NCI-H2081 (cell line): ENCODE measurements around the gene MICAL3.

ENCODE experiments used
- DNase-seq, 2 experiments: peaks; one replicate each; lab custom pipeline; 2025; lab: John Stamatoyannopoulos, UW

The MICAL3 gene

DNA sequence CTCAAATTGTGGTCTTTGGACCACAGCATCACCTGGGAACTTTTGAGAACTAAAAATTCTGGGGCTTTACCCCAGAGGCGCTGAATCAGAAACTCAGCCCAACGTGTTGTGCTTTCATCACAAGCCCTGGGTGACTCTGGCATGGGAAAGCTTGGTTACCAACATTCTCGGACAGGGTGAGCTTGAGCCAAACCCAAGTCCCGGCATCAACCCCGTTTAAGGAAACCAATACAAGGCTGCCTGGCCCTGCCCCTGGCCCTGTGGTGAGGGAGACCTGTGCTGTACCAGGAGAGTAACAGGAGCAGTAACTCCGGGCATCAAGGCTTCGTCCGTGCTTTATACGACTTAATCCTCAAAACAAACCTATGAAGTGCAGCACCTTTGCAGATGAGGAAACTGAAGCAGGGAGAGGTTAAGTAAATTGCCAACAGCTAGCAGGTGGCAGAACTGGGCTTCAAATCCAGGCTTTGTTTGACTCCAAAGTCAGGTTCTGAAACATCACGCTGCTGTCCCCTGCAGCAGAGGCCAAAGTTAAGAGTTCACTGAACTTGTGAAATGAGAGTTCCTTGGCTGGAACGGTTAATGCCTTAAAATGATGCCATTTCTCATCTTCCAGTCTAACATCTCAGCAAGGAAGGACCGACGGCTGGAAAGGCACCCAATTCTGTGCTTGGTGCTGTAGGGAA is 186.0 kb downstream of the MICAL3 start:
- no peak for DNase-seq

DNA sequence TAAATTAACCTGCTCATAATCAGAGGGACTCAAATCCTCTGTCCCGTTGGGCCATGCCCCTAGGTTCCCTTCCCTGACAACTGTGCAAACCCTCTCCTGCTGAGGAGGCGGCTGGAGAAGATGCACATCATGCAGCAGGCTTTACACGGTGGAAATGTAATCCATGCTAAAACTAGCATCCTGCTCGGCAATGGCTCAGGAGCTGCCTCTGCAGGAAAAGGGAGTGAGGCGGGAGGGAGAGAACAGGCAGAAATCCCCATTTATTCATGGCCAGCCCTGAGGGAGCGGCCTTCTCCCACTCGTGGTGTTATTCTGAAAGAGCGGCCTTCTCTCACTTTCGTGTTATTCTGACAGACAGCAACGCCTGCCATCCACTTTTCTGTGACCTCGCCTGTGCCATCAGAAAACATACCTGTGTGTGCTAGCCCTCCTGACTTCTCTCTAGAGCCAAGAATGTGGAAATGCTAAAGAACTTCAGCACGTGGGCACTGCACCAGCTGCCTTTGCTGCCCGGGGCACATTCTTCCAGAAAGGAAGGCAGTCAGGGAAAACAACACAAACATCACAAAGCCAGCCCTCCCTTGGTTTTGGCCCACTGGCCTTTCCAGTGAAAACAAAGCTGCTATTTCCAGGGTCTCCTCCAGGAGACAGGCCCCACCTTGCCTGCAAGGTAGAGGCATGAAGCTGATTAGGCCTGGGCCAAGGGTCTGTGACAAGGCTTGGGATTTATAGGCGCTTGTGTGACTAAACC is 187.2 kb downstream of the MICAL3 start:
- DNase-seq: no peak

DNA sequence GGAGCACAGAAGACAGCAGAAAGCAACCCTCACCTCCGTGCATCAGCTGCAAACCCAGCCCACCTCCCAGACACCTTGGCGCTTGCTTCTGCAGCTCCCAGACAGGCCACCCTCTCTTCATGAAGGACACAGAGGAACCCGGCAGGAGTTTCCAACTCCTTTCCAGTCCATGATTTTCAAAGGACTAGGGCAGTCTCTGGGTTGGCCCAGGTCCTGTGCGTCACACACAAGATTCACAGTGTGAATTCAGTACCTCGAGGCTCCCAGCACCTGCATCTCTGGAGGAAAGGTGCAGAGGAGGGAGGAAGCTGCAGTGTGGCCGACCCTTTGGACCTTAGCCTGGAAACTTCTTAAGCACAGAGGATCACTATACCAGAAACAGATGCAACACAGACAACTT is 189.1 kb downstream of the MICAL3 start:
- DNase-seq: no peak

DNA sequence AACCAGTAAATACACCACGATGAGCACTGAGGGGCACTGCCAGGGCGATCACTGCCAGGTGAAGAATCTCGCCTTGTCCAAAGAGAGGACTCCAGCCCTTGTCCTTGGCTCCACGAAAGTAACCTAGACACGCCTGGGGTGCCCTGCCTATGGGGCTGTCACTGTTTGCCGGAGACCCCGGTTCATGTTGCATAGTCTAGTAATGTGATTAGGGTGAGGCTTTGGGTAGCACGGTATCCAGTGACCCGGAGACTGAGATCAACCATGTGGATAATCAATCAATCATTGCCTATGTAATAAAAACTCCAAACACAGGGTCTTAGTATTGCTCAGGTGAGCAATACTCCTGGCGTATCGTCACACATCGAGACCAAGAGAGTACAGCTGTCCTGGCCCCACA is 190.9 kb downstream of the MICAL3 start:
- no peak for DNase-seq

DNA sequence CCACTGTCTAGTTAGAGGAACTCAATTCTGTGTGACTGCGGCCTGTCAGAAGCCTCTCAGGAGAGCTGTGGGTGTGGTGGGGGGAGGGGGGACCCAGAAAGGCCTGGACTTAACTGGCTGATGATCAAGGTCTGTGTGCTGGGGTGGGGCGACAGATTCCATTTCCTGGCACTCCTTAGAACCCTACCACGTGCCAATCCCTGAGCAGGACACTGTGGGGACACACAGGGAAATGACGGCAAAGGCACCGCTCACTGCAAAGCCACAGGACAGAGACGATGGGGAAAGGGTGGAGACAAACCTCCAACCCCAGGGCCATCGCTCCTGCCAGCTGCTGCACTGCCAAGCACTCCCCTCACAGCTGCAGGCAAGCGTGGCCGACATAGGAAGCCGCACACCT is 191.7 kb downstream of the MICAL3 start:
- no peak for DNase-seq

DNA sequence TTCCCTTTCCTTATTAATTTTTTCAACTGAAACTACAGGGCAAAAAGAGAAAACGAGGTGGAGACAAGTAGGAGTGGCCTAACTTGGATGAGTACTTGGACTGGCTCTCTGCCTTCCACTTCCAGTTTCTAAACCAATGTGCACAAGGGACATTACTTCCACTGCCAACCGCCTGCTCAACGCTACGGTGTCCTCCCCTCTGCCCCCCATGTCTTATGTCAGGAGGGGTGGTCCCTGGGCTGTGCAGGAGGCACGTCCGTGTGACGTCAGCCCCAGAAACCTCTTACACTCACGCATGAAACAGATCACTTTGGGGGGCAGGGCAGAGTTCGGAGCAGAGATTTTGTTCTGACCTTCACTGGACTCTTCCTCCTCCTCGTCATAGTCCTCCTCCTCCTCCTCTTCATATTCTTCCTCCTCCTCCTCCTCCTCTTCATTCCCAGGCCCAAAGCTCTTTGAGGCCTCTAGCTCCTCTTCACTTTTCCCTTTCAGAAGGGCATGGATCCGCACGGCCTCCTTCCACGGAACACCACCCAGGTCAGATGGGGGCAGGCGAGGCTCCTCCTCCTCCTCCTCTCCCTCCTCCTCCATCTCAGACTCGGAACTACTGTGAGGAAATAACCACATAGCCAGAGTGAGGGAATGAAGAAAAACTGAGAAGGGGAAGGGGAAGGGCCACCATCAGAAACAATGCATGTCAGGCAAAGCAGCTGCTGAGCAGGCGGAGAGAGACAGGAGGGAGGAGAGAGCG is 192.7 kb downstream of the MICAL3 start:
- DNase-seq: no peak

DNA sequence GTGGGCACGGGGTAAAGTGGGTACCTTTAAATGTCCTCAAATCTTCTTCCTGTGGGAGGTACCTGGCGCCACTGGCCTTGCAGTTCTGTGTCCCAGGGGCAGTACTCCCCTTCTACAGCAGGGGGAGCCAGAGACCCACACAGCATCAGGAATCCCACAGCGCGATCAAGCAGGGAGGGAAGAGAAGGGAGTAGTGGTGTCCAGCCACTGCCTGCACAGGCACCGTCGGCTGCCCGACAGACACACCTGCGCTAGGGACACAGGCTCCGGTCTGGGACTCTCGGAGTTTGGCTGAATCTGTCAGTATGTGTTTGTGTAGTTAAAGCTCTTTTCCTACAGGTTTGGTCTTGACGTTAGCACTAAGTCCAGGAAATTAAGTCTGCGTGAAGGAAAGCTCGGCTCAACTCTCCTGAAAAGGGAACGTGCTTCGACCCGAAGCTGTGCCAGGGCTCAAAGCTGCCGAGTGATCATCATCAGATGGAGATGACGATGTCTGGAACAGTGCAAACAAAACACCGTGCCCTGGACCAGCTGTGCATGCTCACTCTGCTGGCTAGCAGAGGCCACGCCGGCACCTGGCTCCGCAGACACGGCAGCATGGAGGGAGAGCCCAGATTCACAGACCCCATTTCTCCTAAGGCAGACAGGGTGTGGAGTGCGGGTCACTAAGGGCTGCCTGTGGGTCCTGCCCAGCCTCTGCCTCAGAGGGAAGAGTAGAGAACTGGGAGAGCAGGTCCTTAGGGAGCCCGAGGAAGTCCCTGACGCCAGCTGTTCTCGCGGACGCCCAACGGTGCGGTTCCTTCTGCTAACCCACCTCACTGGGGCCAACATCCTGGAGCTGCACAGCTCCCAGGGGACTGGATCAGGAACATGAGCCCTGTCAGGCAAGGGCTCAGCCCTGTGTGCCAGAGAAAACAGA is 194.1 kb downstream of the MICAL3 start:
- peak; percentile 80 to 86 for DNase-seq

DNA sequence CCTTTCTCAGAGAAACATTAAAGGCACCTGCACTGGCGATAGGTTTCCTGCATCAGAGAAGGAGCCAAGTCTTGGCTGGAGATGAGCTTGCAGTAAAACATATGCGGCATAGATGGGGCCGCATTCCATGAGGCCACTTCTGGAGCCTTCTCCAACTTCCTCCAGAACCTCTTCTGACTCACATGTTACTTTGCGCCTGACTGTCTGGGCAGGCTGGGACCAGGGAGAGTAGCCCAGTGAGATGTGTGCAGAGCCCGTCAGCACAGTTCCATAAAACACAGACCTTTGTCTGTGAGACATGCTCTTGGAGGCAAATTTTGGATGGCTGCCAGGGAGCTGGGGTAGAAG is 194.7 kb downstream of the MICAL3 start:
- no peak for DNase-seq

DNA sequence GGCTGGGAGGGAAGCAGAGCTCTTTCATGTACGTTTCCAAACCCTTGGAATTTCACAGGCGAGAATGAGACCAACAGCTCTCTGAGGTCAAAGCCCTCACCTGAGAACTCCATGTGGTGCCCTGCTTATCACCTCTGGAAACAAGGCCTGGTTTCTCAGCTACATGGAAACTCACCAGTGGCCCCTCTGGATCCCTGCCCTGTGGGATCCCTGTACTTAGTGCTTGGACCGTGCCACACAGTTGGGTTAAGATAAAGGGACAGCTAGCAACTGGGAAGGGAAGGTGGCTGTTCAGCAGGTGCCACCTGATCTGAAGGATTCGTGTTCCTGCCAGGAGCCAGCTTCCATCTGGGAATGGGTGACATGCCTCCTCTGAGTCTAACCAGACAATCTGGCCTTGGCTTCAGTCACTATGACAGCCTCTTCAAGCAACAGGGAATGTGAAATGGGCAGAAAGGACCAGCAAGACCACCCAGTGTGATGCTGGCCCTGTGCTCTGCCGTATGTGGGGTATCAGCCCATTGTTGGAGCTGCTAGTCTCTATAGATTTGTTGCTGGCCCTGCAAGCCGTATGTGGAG is 195.8 kb downstream of the MICAL3 start:
- DNase-seq: no peak

DNA sequence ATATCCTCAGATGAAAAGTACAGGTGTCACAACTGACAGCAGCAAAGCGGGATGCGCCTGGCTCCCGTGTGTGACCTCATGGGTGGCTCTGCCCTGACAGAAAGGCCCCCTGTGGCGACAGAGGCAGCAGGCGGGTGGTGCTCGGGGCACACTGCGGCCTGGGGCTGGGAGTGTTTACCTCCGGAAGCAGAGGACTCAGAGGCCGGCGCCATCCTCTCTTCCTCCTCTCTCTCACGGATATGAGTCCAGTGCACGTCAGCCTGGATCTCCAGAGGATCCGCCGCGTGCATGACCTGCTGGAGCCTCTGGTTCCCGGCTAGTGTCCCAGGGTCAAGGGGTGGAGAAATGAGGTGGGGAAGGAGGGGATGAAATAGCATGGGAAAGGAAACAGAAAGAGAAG is 196.9 kb downstream of the MICAL3 start:
- DNase-seq: no peak

DNA sequence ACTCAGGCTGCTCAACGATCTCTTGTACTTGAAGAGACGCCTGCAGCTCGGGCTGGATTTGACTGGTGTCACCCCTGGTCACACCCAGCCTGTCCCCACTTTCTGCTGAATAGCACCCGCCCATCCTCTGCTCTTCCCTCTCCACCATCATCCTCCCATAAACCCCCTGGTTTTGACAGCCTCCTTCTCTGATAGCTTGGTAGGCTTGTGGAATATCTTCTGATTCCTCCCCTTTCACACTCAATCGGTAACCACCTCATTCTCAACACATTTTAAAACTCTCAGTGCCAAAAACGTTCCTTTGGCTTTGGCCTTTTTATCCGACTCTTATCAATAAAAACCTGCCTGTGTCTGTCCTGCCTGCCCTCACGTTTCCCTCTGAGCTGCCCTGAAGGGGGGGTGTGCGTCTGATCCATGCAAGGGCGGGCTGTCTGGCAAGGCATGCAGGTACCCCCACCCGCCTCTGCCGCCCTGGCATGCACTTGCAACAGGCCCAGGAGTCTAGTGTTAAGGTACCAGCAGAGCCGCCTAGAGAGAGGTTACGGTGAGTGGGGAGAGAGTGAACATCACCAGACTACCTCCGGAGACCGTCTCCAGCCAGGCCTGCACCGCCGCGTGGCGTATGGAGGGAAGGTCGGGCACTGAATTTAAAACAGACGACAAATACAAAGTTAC is 198.3 kb downstream of the MICAL3 start:
- DNase-seq: no peak

DNA sequence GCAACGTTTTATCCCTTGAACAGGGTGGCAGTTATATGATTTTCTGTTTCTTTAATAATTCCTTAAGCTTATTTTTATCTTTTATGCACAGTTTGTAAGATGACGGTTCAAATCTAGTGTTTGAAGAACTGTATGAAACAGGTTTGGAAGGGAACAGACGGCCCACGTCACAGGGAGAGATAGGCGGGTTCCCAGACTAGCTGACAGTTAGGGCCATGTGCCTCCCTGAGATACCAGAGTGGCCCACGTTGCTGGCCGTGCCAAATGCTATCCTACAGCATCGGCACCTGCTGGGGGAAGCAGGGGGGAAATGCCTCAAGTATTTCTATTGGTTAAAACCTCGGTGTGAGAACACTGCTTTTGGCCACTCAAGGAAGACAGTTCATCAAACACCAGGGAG is 199.9 kb downstream of the MICAL3 start:
- DNase-seq: no peak

DNA sequence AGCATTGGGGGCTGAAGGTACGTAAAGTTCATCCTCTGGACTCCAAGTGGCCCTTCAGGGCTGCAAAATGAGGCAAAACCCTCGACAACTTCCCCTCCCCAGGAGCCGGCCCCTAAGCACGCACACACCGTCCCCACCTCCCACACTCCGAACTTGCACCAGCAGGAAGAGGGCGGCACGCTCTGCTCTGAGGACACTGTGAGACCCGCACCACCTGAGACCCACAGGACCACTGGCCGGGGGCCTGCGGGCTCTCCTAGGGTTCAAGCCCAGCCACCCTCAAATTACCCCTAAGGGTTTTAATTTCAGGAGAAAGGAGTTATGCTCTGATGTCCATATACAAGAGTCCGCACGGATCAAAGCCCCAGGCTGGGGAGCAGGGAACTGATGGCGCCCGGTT is 200.4 kb downstream of the MICAL3 start:
- DNase-seq: no peak

DNA sequence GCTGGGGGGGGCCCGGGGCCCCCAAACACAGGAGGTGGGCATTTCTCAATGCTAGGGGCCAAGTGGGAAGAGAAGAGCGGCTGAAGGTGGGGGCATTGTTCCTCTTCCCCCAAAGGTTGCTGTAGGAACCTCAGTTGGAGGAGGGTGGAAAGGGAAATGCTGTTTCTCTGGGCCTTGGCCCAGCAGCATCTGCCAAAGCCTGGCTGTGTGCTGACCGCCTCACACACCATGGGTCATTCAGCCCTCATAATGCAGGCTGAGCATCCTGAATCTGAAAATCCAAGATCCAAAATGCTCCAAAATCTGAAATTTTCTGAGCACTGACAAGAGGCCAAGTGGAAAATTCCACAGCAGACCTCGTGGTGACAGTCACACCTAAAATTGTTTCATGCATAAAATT is 201.1 kb downstream of the MICAL3 start:
- DNase-seq: no peak

DNA sequence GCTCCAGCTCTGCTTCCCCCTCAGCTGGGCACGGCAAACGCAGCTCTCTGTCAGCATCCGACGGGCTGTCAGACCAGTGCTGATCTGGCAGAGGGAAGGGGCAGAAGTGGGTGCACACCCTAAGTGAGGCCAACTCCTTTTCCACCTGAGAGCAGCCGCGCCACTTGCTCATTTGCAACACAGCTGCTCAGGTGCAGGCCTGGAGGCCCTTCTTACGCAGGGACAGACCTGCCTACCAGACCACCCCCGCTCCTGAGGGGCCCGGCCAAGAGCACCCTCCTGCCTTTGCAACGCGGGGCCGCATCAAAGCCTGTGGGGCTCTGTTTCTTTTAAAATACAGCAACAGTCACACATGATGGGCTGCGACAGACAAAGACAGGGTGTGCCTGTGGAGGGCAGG is 202.3 kb downstream of the MICAL3 start:
- DNase-seq: no peak

DNA sequence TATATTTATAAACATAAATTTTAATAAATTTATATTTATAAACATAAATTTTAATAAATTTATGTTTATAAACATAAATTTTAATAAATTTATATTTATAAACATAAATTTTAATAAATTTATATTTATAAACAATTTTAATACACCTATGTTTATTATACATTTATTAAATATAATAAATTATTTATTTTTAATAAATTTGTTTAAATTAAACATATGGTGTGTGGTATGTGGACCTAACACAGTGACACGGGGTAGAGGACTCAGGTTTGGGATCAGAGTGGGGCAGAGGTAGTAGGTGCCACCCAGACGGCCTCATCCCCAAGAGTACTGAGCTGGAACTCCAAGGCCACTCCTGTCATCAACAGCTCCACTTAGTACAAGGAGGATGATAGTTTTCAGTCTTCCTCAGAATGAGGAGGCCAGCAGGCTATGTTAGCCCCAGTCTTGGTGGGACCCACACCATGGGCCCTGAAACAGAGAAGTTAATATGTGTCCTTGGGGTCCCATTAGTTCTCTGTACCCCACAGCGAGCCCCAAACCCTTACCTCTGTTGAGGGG is 203.4 kb downstream of the MICAL3 start:
- no peak for DNase-seq

DNA sequence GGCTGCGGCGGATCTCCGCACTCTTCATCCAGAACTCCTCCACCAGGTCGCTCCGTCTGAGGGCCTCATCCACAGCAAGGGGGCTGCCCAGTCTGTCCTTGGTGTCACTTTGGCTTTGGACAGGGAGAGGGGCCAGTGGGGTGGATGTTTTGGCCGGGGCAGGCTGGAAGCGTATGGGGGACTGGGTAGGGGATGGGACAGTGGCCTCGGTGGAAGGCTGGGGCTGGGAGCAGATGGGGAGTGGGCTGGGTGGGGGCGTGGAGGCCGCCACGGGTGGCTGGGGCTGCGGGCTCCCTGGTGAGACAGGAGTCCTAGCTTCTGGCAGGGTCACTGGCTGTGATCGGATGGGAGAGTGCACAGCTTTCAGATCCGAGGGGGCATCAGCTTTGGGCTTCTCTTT is 205.7 kb downstream of the MICAL3 start:
- no peak for DNase-seq

DNA sequence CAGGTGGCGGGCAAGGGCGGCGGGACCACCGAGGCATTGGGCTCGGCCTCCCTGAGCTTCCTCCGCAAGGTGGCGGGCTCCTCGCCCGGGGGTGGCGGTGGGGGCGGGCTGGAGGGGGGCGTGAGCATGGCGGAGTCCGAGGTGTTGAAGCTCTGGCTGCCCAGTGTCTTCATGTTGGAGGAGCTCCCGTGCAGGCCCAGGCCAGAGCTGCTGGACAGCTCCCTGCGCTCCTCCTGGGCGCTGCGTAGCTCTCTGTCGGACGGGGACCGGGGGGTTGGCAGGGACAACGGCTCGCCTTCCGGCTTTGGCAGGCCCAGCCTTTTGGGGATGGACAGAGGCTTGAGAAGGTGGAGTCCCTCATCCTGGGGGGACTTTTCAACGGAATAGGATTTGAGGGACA is 206.2 kb downstream of the MICAL3 start:
- DNase-seq: no peak

DNA sequence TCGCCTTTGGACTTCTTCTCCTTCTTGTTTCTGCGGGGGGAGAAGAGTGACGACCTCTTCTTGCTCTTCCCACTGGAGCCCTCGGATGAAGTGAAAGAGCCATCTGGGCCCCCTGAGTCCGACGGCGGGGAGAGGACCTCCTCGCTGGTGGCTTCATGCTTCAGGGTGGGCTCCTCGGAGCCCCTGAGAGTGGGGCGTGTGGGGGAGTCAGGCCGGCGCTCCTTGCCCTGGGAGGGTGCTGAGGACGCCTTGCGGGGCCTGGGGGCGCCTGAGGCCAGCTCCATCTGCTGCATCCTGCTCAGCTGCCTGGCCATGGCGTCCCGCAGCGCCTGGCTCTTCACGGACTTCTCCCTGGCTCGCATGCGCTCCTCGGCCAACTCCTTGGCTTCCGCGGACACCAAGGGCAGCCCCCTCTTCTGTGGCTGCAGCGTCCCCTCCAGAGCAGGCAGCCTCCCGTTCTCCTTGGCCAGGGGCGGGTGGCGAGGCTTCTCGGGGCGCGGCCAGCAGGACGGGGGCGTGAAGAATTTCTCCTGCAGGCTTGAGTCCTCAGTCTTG is 206.8 kb downstream of the MICAL3 start:
- no peak for DNase-seq

DNA sequence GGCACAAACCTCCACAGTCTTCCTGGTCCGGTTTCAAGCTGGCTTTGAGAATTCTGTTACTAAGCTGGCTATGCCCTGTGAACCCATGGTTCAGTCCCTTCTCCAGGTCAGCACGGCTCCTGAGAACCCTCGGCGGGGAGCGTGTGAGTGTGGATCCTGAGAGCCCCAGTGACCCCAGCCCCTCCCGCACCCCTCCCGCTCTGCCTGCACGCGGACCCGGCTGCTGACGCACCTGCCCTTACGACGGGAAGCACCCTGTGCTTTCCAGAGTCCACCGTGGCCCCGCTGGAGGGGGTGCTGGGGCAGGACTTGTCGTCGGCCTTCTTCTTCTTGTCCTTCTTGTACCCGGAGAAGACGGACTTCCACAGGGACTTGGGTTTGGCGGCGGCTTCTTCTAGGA is 207.3 kb downstream of the MICAL3 start:
- DNase-seq: no peak

DNA sequence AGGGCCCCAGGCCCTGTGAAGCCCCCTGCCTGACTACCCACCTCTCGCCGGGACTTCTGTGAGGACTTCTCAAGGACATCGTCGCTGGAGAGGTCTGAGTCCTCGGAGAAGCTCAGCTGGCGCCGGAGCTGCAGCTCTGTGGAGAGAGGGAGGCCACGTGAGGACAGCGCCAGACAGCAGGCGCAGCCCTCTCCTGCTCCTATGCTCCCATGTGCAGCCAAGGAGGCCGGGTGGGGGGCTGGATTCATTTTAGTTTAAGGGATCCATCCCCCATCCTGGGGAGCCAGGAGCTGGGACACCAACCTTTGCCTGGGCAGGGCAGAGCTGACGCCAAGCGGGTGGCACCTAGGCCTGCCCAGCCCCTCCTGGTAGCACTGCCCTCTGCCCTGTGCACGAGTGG is 207.7 kb downstream of the MICAL3 start:
- no peak for DNase-seq
